HT-29 (cell line): Measurements from ENCODE around the gene SLC46A3. TPM values are rescaled to one million over a fixed set of nuclear protein-coding genes. Genes with fewer than 3 reads are reported as not detected.

Experiments used
- DNase-seq: peaks from one replicate; pipeline ENCODE4 v3.0.0-alpha.2; 2015; ENCODE audit warnings: low spot score
- total RNA-seq: library from RNA; depleted of rRNA; stranded (reverse); fragments of >200 nt; shearing (Covaris generic); gene quantifications from 2 replicates; pipeline ENCODE4 v1.2.3, GENCODE V29; 2014

The SLC46A3 gene
- total RNA-seq, 1 experiment from 2014 or later: 3.4 TPM

DNA sequence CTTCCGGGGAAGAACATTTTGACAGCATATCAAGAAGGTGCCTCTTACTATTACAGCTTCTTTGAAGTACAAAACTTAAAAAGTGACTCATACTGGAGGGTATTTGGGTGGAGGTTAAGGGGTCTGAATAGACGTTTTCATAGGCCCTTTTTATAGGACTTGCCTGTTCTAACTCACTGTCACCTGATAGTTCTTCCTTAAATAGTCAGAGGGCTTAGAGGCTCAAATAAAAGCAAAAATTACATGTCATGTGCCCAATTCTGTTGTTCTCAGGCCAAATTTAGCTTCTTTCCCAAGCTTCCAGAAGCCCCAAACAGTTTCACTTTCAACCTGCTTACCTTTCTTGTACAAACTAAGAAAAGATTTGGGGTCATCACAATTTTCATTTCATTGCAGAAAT is 16.1 kb upstream of the SLC46A3 start:
- DNase-seq: no peak

GRCh38 chr13:28730762-28731161 is 12.0 kb upstream of the SLC46A3 start:
- no peak for DNase-seq

DNA sequence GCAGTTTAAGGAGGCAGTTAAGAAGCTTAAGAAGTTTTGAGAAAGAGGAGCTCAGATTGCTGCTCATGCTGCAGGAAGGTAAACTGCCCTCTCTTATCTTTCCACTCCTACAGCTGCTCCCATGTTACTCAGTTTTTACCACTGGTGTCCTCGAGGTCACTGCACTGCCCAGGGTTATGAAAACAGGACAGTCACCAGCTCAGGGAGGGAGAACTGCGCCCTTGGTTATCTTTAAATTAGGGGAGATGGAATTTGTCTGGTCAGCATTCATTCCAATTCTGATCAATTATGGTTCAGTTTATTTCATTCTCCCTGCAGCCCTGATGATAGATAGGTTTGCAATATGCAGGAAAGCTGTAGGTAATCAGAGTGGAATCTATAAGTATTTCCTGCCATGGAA is 10.8 kb upstream of the SLC46A3 start:
- DNase-seq: no peak

DNA sequence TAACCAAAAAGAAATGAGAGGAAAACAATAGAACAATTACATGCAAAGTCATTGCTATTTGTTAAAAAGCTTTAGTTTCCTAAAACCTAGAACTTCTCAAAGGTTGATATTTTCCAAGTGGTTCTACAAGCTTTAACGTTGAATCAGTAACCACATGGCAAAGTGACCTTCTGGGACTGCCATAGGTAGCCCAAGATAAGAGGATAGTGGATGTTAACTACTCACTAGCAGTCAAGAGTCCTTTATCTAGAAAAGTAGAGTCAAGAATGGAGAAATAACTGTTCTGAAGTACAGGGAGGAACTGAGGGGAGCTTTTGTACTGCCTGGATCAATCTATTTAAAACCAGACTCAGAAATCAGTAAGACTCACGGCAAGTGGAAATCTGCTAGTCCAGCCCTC is 9.9 kb upstream of the SLC46A3 start:
- no peak for DNase-seq

DNA sequence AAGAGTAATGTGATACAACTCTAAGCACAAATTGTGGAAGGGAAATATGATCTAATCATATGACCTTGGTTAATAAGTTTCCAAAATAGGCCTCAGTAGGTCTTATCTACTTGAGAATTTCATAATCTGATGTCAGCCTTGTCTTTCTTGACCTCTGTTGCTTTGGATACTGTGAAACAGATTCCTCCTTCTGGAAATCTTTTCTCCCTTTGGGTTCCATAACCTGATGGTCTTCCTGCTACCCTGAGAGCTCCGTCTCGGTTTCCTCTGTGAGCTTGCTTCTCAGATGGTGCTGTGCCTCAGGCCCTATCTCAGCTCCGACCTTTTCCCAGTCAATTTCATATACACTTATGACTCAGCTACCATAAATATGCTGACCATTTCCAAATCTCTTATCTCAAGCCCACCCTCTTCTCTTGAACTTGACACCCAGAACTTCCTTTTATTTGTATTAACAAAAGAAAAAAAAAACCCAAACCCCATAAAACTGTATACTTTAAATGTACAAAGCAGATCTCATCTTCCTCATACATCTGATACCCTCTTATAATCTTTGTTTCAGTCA is 6.4 kb upstream of the SLC46A3 start:
- DNase-seq: no peak

DNA sequence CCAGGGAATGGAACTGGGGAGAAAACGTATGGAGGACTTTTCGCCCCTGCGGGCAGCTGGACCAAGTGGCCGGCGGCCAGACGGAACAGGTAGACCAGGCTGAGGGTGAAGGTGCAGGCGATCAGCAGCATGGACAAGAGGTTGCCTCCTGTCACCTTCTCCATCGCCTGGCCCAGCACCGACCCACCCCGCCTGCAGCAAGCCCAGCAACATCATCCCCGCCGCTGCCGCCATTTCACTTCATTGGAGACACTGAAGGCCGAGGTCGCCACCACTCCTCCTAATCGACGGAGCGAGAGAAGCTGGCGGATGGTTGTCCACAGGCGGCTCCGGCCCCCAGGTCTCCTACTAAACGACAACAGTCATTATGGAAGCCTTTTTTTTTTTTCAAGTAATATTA is 5.0 kb upstream of the SLC46A3 start:
- no peak for DNase-seq

GRCh38 chr13:28719227-28720055 is 671 bp upstream of the SLC46A3 start:
- peak; percentile 41 for DNase-seq

DNA sequence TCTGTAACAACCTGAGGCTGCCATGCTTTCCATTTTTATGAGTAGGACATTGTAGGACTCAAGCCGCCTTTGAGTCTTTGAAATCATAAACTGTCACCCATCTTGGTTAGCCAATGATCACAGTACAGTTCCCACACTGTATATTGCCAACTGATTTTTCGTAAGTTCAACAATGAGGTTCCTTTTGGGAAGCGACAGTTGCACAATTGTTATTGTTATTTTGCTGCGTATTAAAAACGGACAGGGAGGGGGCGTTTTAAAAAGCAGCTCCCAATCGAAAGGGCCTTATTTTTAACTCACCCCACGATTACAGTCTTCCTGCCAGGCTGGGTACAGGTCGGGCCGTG is 601 bp downstream of the SLC46A3 start:
- DNase-seq: peak; percentile 50

DNA sequence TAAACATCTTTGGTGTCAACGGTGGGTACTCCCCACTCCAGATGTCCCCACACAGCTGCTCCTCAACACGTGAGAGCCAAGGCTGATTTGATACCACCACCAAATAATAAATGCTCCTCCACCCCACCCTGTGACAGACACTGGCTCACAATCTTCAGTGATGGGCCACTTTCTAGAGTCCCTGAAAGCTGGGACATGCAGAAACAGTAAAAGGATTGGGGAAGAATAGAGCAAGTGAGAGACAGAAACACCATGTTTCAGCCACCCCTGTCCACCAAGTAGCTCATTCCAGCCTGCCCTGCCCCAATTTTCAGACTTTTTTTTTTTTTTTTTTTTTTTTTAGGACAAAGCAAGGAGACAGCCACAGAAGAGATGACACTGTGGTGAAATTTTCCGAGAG is 1.6 kb downstream of the SLC46A3 start:
- DNase-seq: no peak

- DNase-seq: peak; percentile 63
Measured at GRCh38 chr13:28716511-28716910, 2.3 kb downstream of the SLC46A3 start.

DNA sequence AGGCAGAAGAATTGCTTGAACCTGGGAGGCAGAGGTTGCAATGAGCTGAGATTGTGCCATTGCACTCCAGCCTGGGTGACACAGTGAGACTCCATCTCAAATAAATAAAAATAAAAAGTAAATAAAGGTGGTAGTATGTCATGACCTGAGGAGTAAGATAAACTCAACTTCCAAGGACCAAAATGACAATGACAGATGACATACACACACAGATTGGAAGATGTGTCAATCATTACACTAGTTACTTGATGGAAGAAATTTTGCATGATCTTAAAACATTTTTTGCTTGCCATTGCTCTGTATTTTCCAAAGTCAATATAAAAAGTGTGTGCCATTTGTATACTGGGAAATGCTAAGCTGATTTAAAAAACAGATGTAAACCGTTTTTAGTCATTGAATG is 4.1 kb downstream of the SLC46A3 start:
- no peak for DNase-seq

DNA sequence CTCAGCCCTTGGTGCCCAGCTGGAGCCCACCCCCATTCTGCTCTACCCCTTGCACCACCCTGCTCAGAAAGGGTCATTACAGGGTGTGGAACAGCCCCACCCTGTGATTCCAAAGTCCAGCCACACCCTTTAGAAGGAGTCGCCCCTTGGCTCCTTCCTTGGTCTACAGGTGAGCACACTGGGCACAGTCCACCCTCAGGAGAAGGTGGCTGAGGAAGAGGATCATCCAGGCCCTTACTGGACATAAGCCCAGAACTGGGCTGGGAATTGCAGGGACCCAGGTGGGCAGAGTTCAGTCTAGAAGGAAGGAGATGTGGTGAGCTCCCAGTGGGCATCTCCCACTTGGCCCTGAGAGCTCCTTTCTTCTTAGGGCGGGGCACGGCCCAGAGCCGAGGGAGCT is 8.6 kb downstream of the SLC46A3 start:
- DNase-seq: peak; percentile 53

- DNase-seq: peak; percentile 58
Measured at GRCh38 chr13:28707629-28708427, 10.9 kb downstream of the SLC46A3 start.

- DNase-seq: no peak
Measured at GRCh38 chr13:28705461-28706083, 13.2 kb downstream of the SLC46A3 start.

DNA sequence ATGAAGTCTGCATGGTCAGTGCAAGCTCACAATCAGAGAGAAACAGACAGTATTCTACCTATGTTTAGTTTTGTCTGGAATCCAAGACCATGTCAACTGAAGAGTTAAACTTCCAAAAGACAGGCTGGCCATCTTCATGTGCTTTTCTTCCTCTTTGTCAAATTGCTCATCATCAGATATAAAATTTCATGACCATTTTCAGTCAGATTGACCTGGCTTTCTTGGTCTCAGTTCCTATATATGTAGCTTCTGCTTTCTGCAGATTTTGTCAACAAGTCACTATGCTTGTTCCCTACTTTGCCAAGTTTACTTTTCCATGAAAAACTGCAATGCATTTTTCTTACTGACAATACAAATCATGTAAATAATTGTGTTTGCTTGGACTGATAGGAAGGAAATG is 13.9 kb downstream of the SLC46A3 start:
- no peak for DNase-seq

DNA sequence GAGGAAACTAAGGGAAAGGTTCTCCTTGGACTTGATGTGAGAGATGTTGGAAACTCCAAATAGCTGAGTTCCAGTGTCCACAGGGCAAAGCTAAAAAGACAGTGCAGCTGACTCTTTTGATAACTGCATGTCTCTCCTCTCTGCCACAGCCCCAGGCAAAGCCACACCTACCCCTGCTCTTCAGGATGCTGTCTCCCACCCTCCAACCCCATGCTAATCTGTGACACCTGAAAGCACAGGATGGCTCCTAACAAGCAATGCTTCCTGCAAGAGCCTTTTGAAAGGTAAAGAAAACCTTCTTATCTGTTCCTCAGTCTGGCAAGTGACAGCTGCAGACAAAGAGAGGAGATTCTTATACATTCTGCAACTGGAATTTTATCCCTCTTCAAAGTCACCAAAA is 14.5 kb downstream of the SLC46A3 start:
- no peak for DNase-seq

GRCh38 chr13:28699246-28699645 is 19.5 kb downstream of the SLC46A3 start:
- no peak for DNase-seq

GRCh38 chr13:28697441-28697840 is 21.3 kb downstream of the SLC46A3 start:
- no peak for DNase-seq

GRCh38 chr13:28693605-28694491 is 24.9 kb downstream of the SLC46A3 start:
- DNase-seq: peak; percentile 99

GRCh38 chr13:28685892-28686291 is 32.9 kb downstream of the SLC46A3 start:
- DNase-seq: no peak

GRCh38 chr13:28685114-28685513 is 33.7 kb downstream of the SLC46A3 start:
- no peak for DNase-seq
